ENCODE results near the gene IZUMO1. TPM values are rescaled to one million over a fixed set of nuclear protein-coding genes. Genes with fewer than 3 reads are reported as not detected.

Gene IZUMO1
- total and polyA plus RNA-seq, 2 of the 13 experiments (the other 11 are each of a cell fraction or from before 2014, with no cell fraction given) = 0.07 to 0.22 TPM

GRCh38 chr19:48795055-48795684 is 48.5 kb upstream of the IZUMO1 start (continued):
- TF ChIP-seq, protein P1, sequence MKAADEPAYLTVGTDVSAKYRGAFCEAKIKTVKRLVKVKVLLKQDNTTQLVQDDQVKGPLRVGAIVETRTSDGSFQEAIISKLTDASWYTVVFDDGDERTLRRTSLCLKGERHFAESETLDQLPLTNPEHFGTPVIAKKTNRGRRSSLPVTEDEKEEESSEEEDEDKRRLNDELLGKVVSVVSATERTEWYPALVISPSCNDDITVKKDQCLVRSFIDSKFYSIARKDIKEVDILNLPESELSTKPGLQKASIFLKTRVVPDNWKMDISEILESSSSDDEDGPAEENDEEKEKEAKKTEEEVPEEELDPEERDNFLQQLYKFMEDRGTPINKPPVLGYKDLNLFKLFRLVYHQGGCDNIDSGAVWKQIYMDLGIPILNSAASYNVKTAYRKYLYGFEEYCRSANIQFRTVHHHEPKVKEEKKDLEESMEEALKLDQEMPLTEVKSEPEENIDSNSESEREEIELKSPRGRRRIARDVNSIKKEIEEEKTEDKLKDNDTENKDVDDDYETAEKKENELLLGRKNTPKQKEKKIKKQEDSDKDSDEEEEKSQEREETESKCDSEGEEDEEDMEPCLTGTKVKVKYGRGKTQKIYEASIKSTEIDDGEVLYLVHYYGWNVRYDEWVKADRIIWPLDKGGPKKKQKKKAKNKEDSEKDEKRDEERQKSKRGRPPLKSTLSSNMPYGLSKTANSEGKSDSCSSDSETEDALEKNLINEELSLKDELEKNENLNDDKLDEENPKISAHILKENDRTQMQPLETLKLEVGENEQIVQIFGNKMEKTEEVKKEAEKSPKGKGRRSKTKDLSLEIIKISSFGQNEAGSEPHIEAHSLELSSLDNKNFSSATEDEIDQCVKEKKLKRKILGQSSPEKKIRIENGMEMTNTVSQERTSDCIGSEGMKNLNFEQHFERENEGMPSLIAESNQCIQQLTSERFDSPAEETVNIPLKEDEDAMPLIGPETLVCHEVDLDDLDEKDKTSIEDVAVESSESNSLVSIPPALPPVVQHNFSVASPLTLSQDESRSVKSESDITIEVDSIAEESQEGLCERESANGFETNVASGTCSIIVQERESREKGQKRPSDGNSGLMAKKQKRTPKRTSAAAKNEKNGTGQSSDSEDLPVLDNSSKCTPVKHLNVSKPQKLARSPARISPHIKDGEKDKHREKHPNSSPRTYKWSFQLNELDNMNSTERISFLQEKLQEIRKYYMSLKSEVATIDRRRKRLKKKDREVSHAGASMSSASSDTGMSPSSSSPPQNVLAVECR (CRISPR knock-in tag; IDR thresholded peaks at IDR 0.05; ENCODE audit: borderline replicate concordance) = peak; percentile 55; the same call in 1 of the 2 replicates
- TF ChIP-seq, protein P2, sequence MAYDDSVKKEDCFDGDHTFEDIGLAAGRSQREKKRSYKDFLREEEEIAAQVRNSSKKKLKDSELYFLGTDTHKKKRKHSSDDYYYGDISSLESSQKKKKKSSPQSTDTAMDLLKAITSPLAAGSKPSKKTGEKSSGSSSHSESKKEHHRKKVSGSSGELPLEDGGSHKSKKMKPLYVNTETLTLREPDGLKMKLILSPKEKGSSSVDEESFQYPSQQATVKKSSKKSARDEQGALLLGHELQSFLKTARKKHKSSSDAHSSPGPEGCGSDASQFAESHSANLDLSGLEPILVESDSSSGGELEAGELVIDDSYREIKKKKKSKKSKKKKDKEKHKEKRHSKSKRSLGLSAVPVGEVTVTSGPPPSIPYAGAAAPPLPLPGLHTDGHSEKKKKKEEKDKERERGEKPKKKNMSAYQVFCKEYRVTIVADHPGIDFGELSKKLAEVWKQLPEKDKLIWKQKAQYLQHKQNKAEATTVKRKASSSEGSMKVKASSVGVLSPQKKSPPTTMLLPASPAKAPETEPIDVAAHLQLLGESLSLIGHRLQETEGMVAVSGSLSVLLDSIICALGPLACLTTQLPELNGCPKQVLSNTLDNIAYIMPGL (CRISPR knock-in tag; IDR thresholded peaks at IDR 0.05; ENCODE audit: borderline replicate concordance in 1 of 2, low read depth in 1 of 2) = peak; percentile 78 to 85
- TF ChIP-seq POGK (CRISPR knock-in tag; conservative IDR thresholded peaks at IDR 0.05) (peak; percentile 54; the same call in 1 of the 2 replicates), ZMAT3 (CRISPR knock-in tag; conservative IDR thresholded peaks at IDR 0.05) (0 out of 2 replicates have a peak, but pooled peaks have one; percentile 78), ZMYM4 (CRISPR knock-in tag; IDR thresholded peaks at IDR 0.05) (peak; percentile 24; the same call in 1 of the 2 replicates), ZNF10 (CRISPR knock-in tag; IDR thresholded peaks at IDR 0.05; ENCODE audit: borderline replicate concordance, low read depth) (no peak), ZNF44 (CRISPR knock-in tag; IDR thresholded peaks at IDR 0.05) (no peak), ZNF124 (CRISPR knock-in tag; IDR thresholded peaks at IDR 0.05) (peak; percentile 31; the same call in 1 of the 2 replicates), HNRNPL (IDR thresholded peaks at IDR 0.05; ENCODE audit: low read depth, low read length) (no peak), EED (CRISPR knock-in tag; IDR thresholded peaks at IDR 0.05) (peak; percentile 62; the same call in 1 of the 2 replicates), CBFB (CRISPR knock-in tag; IDR thresholded peaks at IDR 0.05) (peak; percentile 62; the same call in 1 of the 2 replicates), NFRKB (IDR thresholded peaks at IDR 0.05) (no peak), ZBTB34 (CRISPR knock-in tag; IDR thresholded peaks at IDR 0.05) (no peak), ZMYM2 (CRISPR knock-in tag; IDR thresholded peaks at IDR 0.05) (peak; percentile 77)
- TF ChIP-seq, protein P3, sequence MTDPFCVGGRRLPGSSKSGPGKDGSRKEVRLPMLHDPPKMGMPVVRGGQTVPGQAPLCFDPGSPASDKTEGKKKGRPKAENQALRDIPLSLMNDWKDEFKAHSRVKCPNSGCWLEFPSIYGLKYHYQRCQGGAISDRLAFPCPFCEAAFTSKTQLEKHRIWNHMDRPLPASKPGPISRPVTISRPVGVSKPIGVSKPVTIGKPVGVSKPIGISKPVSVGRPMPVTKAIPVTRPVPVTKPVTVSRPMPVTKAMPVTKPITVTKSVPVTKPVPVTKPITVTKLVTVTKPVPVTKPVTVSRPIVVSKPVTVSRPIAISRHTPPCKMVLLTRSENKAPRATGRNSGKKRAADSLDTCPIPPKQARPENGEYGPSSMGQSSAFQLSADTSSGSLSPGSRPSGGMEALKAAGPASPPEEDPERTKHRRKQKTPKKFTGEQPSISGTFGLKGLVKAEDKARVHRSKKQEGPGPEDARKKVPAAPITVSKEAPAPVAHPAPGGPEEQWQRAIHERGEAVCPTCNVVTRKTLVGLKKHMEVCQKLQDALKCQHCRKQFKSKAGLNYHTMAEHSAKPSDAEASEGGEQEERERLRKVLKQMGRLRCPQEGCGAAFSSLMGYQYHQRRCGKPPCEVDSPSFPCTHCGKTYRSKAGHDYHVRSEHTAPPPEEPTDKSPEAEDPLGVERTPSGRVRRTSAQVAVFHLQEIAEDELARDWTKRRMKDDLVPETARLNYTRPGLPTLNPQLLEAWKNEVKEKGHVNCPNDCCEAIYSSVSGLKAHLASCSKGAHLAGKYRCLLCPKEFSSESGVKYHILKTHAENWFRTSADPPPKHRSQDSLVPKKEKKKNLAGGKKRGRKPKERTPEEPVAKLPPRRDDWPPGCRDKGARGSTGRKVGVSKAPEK (CRISPR knock-in tag; IDR thresholded peaks at IDR 0.05; ENCODE audit: borderline replicate concordance) = no peak

Measured in HepG2 (cell line).